ENCODE measurements around the gene SLC25A40. TPM values are rescaled to one million over a fixed set of nuclear protein-coding genes. Genes with fewer than 3 reads are reported as not detected.

Gene SLC25A40
- total RNA-seq (2016; rRNA removed; fragmentation: Illumina TruSeq; extraction: Trizol) (13.6 and 18.0 TPM in 2 replicates), polyA plus RNA-seq (2011; rRNA removed) (10.0 and 12.9 TPM in 2 replicates), polyA minus RNA-seq (2011; rRNA and poly(A)+ RNA removed; ENCODE audit: low replicate concordance) (5.0 and 5.2 TPM in 2 replicates), Bru-seq, nascent RNA (percentile 73 among the genes with signal in this experiment), BruChase-seq, experiment 1, labeled RNA remaining after a 6-hour chase (percentile 59 among the genes with signal in this experiment), BruChase-seq, experiment 2, labeled RNA remaining after a 2-hour chase (percentile 71 among the genes with signal in this experiment)
- total RNA-seq (2016; cell fraction: cytosol; rRNA removed; fragmentation: Illumina TruSeq; extraction: Trizol; ENCODE audit: low read depth): 12.4 and 12.6 TPM in 2 replicates
- total RNA-seq (2016; cell fraction: insoluble cytoplasmic fraction; rRNA removed; fragmentation: Illumina TruSeq; extraction: Trizol): 14.4 and 16.4 TPM in 2 replicates
- total RNA-seq (2016; cell fraction: membrane; rRNA removed; fragmentation: Illumina TruSeq; extraction: Trizol): 12.6 and 13.3 TPM in 2 replicates
- 24.0 and 26.1 TPM in 2 replicates for total RNA-seq (2016; cell fraction: nucleus; rRNA removed; fragmentation: Illumina TruSeq; extraction: Trizol)
- 3.6 and 6.1 TPM in 2 replicates for polyA plus RNA-seq (2011; cell fraction: cytosol; rRNA removed)
- 8.1 and 10.8 TPM in 2 replicates for polyA plus RNA-seq (2011; cell fraction: nucleus; rRNA removed)
- polyA plus RNA-seq (2012): 9.5 and 16.6 TPM in 2 replicates
- polyA plus RNA-seq (2016; cell fraction: cytosol; fragmentation: Illumina TruSeq; extraction: Trizol; ENCODE audit: low read depth): 0.79 and 1.2 TPM in 2 replicates
- polyA plus RNA-seq (2016; cell fraction: insoluble cytoplasmic fraction; fragmentation: Illumina TruSeq; extraction: Trizol; ENCODE audit: low read depth): 17.0 and 20.1 TPM in 2 replicates
- polyA plus RNA-seq (2016; cell fraction: membrane; fragmentation: Illumina TruSeq; extraction: Trizol; ENCODE audit: low read depth): 4.6 and 4.8 TPM in 2 replicates
- polyA plus RNA-seq (2016; cell fraction: nucleus; fragmentation: Illumina TruSeq; extraction: Trizol; ENCODE audit: insufficient read depth, low read depth): 34.7 and 36.6 TPM in 2 replicates
- polyA minus RNA-seq (2011; cell fraction: cytosol; rRNA and poly(A)+ RNA removed): 5.8 and 6.3 TPM in 2 replicates
- 27.1 and 28.7 TPM in 2 replicates for polyA minus RNA-seq (2011; cell fraction: nucleus; rRNA and poly(A)+ RNA removed)
- long read RNA-seq, experiment 1, full-length matches to known transcripts: 6 of 10 reads
- long read RNA-seq, experiment 1, partial matches to known transcripts: 0 of 10 reads
- long read RNA-seq, experiment 1, other reads (novel, unspliced or antisense): 4 of 10 reads
- long read RNA-seq, experiment 2, full-length matches to known transcripts: 1 of 8 reads
- long read RNA-seq, experiment 2, partial matches to known transcripts: 0 of 8 reads
- long read RNA-seq, experiment 2, other reads (novel, unspliced or antisense): 7 of 8 reads

- BruUV-seq (replicated peaks): no TSS peak
- Histone ChIP-seq H3K27me3 (ENCODE audit: control insufficient read depth in 1 of 2, insufficient read depth in 2 of 2, low read length in 2 of 2) (no peaks in the 10 kb centered on the region; a peak in 1 of 5 replicates), H2AFZ (ENCODE audit: low read length) (peak within 1 kb of the TSS; percentile 66), H3K27ac (ENCODE audit: extremely low read length, insufficient read depth, low read length) (peak within 1 kb of the TSS; percentile 97), H3K36me3 (replicated peaks in 1 of 2; ENCODE audit: control insufficient read depth in 1 of 2, insufficient read depth in 2 of 2, low read length in 2 of 2) (peaks cover 2 to 10% of the 10 kb centered on the region in 2 experiments; a peak in 3 of 5 replicates), H3K79me2 (ENCODE audit: insufficient read depth, low read length) (peaks cover 75% of the 10 kb centered on the region), H3K9me3 (ENCODE audit: low read length) (no peaks in the 10 kb centered on the region), H3K4me1 (ENCODE audit: insufficient read depth, low read length) (peaks cover 53% of the 10 kb centered on the region), H3K4me2 (ENCODE audit: low read depth, low read length) (peak within 1 kb of the TSS; percentile 84), H3K9ac (ENCODE audit: insufficient read depth, low read depth, low read length) (peak within 1 kb of the TSS; percentile 89), H3K4me3 (replicated peaks in 1 of 3; ENCODE audit: insufficient read depth in 1 of 3, low read depth in 2 of 3, low read length in 3 of 3) (peak within 1 kb of the TSS; percentile 86 to 92 (median 92)), H4K20me1 (ENCODE audit: insufficient read depth, low read length) (no peaks in the 10 kb centered on the region)
- ATAC-seq (peak; percentile 97), FAIRE-seq (no peak), DNase-seq (ENCODE audit: low spot score) (peak; percentile 93)
- ChIA-PET POLR2A (interaction anchor here (1.0 kb wide), 2 partner anchors 307 to 412 kb away, joined by 3 read pairs; no protein-coding TSS in a partner anchor), CTCF (ENCODE audit: low intra/inter-chr PET ratio, low total read pairs) (no interaction called here)
- 1% methylated on average over 23 of the region's 84 CpGs for WGBS (ENCODE audit: low lambda C conversion rate)
- in situ Hi-C loops (cut with HindIII; ENCODE audit: extremely low pct_ligation_motif_present, low pct_unique_long_range_greater_than_20kb): loop anchor here (10.0 kb wide), 1 partner anchor 531 kb away; the partner anchor contains the start of gene CROT
- intact Hi-C loops (cut with micrococcal nuclease; ENCODE audit: unreplicated experiment): loop anchor here (5.0 to 10.0 kb wide), 3 partner anchors 249 to 561 kb away; partner anchors contain the start of genes CROT and RUNDC3B
- TF ChIP-seq ZBTB7B (CRISPR knock-in tag; IDR thresholded peaks at IDR 0.05) (0 out of 2 replicates have a peak, but pooled peaks have one; percentile 25), ZNF234 (CRISPR knock-in tag; conservative IDR thresholded peaks at IDR 0.05) (no peak; the same call in none of the 2 replicates), ZNF761 (CRISPR knock-in tag; conservative IDR thresholded peaks at IDR 0.05) (no peak), ZNF569 (CRISPR knock-in tag; IDR thresholded peaks at IDR 0.05; ENCODE audit: borderline replicate concordance) (no peak), SRSF1 (optimal IDR thresholded peaks at IDR 0.05; ENCODE audit: low read depth, low read length) (no peak), SOX5 (CRISPR knock-in tag; IDR thresholded peaks at IDR 0.05; ENCODE audit: borderline replicate concordance) (no peak), HOMEZ (CRISPR knock-in tag; IDR thresholded peaks at IDR 0.05; ENCODE audit: low read depth) (0 out of 2 replicates have a peak, but pooled peaks have one; percentile 6), ZFY (CRISPR knock-in tag; IDR thresholded peaks at IDR 0.05) (peak; percentile 78), NFE2L2 (IDR thresholded peaks at IDR 0.05; ENCODE audit: low read length) (no peak), CAMTA2 (CRISPR knock-in tag; IDR thresholded peaks at IDR 0.05; ENCODE audit: borderline replicate concordance) (peak; percentile 32; the same call in 1 of the 2 replicates)
- TF ChIP-seq, protein P1, sequence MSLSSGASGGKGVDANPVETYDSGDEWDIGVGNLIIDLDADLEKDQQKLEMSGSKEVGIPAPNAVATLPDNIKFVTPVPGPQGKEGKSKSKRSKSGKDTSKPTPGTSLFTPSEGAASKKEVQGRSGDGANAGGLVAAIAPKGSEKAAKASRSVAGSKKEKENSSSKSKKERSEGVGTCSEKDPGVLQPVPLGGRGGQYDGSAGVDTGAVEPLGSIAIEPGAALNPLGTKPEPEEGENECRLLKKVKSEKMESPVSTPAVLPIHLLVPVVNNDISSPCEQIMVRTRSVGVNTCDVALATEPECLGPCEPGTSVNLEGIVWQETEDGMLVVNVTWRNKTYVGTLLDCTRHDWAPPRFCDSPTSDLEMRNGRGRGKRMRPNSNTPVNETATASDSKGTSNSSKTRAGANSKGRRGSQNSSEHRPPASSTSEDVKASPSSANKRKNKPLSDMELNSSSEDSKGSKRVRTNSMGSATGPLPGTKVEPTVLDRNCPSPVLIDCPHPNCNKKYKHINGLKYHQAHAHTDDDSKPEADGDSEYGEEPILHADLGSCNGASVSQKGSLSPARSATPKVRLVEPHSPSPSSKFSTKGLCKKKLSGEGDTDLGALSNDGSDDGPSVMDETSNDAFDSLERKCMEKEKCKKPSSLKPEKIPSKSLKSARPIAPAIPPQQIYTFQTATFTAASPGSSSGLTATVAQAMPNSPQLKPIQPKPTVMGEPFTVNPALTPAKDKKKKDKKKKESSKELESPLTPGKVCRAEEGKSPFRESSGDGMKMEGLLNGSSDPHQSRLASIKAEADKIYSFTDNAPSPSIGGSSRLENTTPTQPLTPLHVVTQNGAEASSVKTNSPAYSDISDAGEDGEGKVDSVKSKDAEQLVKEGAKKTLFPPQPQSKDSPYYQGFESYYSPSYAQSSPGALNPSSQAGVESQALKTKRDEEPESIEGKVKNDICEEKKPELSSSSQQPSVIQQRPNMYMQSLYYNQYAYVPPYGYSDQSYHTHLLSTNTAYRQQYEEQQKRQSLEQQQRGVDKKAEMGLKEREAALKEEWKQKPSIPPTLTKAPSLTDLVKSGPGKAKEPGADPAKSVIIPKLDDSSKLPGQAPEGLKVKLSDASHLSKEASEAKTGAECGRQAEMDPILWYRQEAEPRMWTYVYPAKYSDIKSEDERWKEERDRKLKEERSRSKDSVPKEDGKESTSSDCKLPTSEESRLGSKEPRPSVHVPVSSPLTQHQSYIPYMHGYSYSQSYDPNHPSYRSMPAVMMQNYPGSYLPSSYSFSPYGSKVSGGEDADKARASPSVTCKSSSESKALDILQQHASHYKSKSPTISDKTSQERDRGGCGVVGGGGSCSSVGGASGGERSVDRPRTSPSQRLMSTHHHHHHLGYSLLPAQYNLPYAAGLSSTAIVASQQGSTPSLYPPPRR (CRISPR knock-in tag; IDR thresholded peaks at IDR 0.05; ENCODE audit: borderline replicate concordance): no peak
Observed at GRCh38 chr7:87876040-87876868, at the start of gene SLC25A40, which contains the start of gene DBF4. Gene SLC25A40 (minus strand): TSS chr7:87876360. CDS start chr7:87858727, 17,633 bp downstream. Gene DBF4 (plus strand): TSS chr7:87876493. CDS start chr7:87876733, 240 bp downstream.

Data from HepG2 (cell line).